H9 (cell line): Measurements from ENCODE around the gene FAXDC2. TPM values are rescaled to one million over a fixed set of nuclear protein-coding genes. Genes with fewer than 3 reads are reported as not detected.

Source experiments
- DNase-seq: peaks from one replicate; pipeline ENCODE4 v3.0.0-alpha.2; 2017
- H2AFZ ChIP-seq: one replicate; pipeline ENCODE4 v1.6.1; 2013; ENCODE audit warnings: mild to moderate bottlenecking, low read length, control low read depth, moderate library complexity
- H2AK5ac ChIP-seq: 2 replicates; pipeline ENCODE4 v1.6.1; 2013; ENCODE audit warnings: low read length, control low read depth, mixed read lengths; ENCODE audit not compliant: insufficient read length
- H2BK120ac ChIP-seq: one replicate; pipeline ENCODE4 v1.6.1; 2013; ENCODE audit warnings: low read depth, mild to moderate bottlenecking, low read length, control low read depth, inconsistent platforms; ENCODE audit not compliant: poor library complexity, severe bottlenecking
- H2BK12ac ChIP-seq: 2 replicates; pipeline ENCODE4 v1.6.1; 2013; ENCODE audit warnings: low read length, control low read depth, mixed read lengths, low read depth; ENCODE audit not compliant: insufficient read length
- H2BK15ac ChIP-seq: 2 replicates; pipeline ENCODE4 v1.6.1; 2013; ENCODE audit warnings: low read depth, low read length, control low read depth
- H2BK20ac ChIP-seq: one replicate; pipeline ENCODE4 v1.6.1; 2013; ENCODE audit warnings: low read depth, mild to moderate bottlenecking, low read length, control low read depth, inconsistent platforms; ENCODE audit not compliant: poor library complexity, severe bottlenecking
- H2BK5ac ChIP-seq: 2 replicates; pipeline ENCODE4 v1.6.1; 2013; ENCODE audit warnings: low read length, control low read depth, mixed read lengths; ENCODE audit not compliant: insufficient read length
- H3K14ac ChIP-seq: 2 replicates; pipeline ENCODE4 v1.6.1; 2013; ENCODE audit warnings: low read length, control low read depth; ENCODE audit not compliant: insufficient read depth
- H3K18ac ChIP-seq: 2 replicates; pipeline ENCODE4 v1.6.1; 2013; ENCODE audit warnings: low read depth, mild to moderate bottlenecking, mixed read lengths, low read length, control low read depth; ENCODE audit not compliant: insufficient read length
- H3K23ac ChIP-seq: 2 replicates; pipeline ENCODE4 v1.6.1; 2013; ENCODE audit warnings: low read length, control low read depth, mixed read lengths, low read depth; ENCODE audit not compliant: insufficient read length
- H3K23me2 ChIP-seq: 2 replicates; pipeline ENCODE4 v1.6.1; 2013; ENCODE audit warnings: low read depth, mild to moderate bottlenecking, mixed read lengths, low read length, control low read depth; ENCODE audit not compliant: insufficient read length, poor library complexity, severe bottlenecking
- H3K27ac ChIP-seq: 2 replicates; pipeline ENCODE4 v1.5.1; 2013; ENCODE audit warnings: low read length, control low read depth, mixed read lengths, low read depth; ENCODE audit not compliant: insufficient read length
- H3K27me3 ChIP-seq: 2 replicates; pipeline ENCODE4 v1.6.1; 2013; ENCODE audit warnings: low read length, control low read depth, inconsistent platforms; ENCODE audit not compliant: insufficient read depth
- H3K4ac ChIP-seq: 2 replicates; pipeline ENCODE4 v1.6.1; 2013; ENCODE audit warnings: low read depth, mild to moderate bottlenecking, control low read depth, inconsistent platforms, low read length, moderate library complexity
- H3K4me1 ChIP-seq: 2 replicates; pipeline ENCODE4 v1.6.1; 2013; ENCODE audit warnings: low read length, control low read depth, inconsistent platforms; ENCODE audit not compliant: insufficient read depth
- H3K4me2 ChIP-seq: 2 replicates; pipeline ENCODE4 v1.6.1; 2013; ENCODE audit warnings: low read length, control low read depth, mixed read lengths; ENCODE audit not compliant: insufficient read length, insufficient read depth
- H3K56ac ChIP-seq: 2 replicates; pipeline ENCODE4 v1.6.1; 2013; ENCODE audit warnings: low read depth, mild to moderate bottlenecking, mixed read lengths, low read length, control low read depth; ENCODE audit not compliant: insufficient read length
- H3K79me1 ChIP-seq: 2 replicates; pipeline ENCODE4 v1.6.1; 2013; ENCODE audit warnings: low read depth, mild to moderate bottlenecking, moderate library complexity, low read length, control low read depth, inconsistent platforms; ENCODE audit not compliant: insufficient read depth, poor library complexity, severe bottlenecking
- H3K79me2 ChIP-seq: 2 replicates; pipeline ENCODE4 v1.6.1; 2013; ENCODE audit warnings: low read length, control low read depth, inconsistent platforms; ENCODE audit not compliant: insufficient read depth
- H3K9ac ChIP-seq: 2 replicates; pipeline ENCODE4 v1.6.1; 2013; ENCODE audit warnings: low read length, control low read depth, mixed read lengths; ENCODE audit not compliant: insufficient read length; ENCODE audit errors: extremely low read depth
- H3K9me3 ChIP-seq: one replicate; pipeline ENCODE4 v1.6.1; 2013; ENCODE audit warnings: low read depth, low read length, inconsistent platforms; ENCODE audit not compliant: control insufficient read depth
- H3T11ph ChIP-seq: one replicate; pipeline ENCODE4 v1.6.1; 2013; ENCODE audit warnings: mild to moderate bottlenecking, low read length, control low read depth, inconsistent platforms
- H4K20me1 ChIP-seq: one replicate; pipeline ENCODE4 v1.6.1; 2013; ENCODE audit not compliant: control insufficient read depth, insufficient read length, insufficient read depth
- H4K5ac ChIP-seq: 2 replicates; pipeline ENCODE4 v1.6.1; 2013; ENCODE audit warnings: low read depth, mild to moderate bottlenecking, mixed read lengths, low read length, control low read depth; ENCODE audit not compliant: insufficient read length
- H4K8ac ChIP-seq: replicated peaks from 2 replicates; pipeline ENCODE4 v1.6.1; 2013; ENCODE audit warnings: low read length, control low read depth, mixed read lengths, low read depth; ENCODE audit not compliant: insufficient read length
- H4K91ac ChIP-seq: 2 replicates; pipeline ENCODE4 v1.6.1; 2013; ENCODE audit warnings: low read depth, mild to moderate bottlenecking, moderate library complexity, mixed read lengths, low read length, control low read depth; ENCODE audit not compliant: insufficient read length
- H3K27ac Mint-ChIP-seq, 3 experiments: 2 replicates in 2 of 3; 3 replicates in 1 of 3; pipeline ENCODE4 v1.8.0; 2020 to 2021; ENCODE audit warnings: mixed read lengths in 3 of 3, mild to moderate bottlenecking in 1 of 3, moderate library complexity in 1 of 3
- H3K27me3 Mint-ChIP-seq: 2 replicates; pipeline ENCODE4 v1.8.0; 2021; ENCODE audit warnings: low read depth, mild to moderate bottlenecking, moderate library complexity, mixed read lengths
- H3K36me3 Mint-ChIP-seq, 3 experiments: 2 replicates in 2 of 3; 3 replicates in 1 of 3; pipeline ENCODE4 v1.8.0; 2020 to 2021; ENCODE audit warnings: low read depth in 3 of 3, mixed read lengths in 3 of 3; ENCODE audit not compliant: insufficient read depth in 1 of 3
- H3K4me1 Mint-ChIP-seq, 2 experiments: 2 replicates each; pipeline ENCODE4 v1.8.0; 2020; ENCODE audit warnings: mixed read lengths in 2 of 2
- H3K4me3 Mint-ChIP-seq, 2 experiments: 2 replicates in 1 of 2; 3 replicates in 1 of 2; pipeline ENCODE4 v1.8.0; 2020 to 2021; ENCODE audit warnings: mild to moderate bottlenecking in 2 of 2, mixed read lengths in 2 of 2, moderate library complexity in 1 of 2
- H3K9me3 Mint-ChIP-seq, 2 experiments: 2 replicates in 1 of 2; 3 replicates in 1 of 2; pipeline ENCODE4 v1.8.0; 2020; ENCODE audit warnings: mild to moderate bottlenecking in 2 of 2, mixed read lengths in 2 of 2, moderate library complexity in 1 of 2
- CTCF ChIP-seq: fragments of 200-600 bp; sonication (generic); conservative IDR thresholded peaks from 3 replicates; pipeline ENCODE4 v1.8.0; 2021; ENCODE audit warnings: antibody characterized with exemption, mild to moderate bottlenecking
- WGBS: extraction: QIAGEN DNeasy Blood & Tissue Kit; methylation state at CpG from one replicate; pipeline ENCODE4 v1.1.7; 2013; ENCODE audit warnings: missing lambda C conversion rate, low lambda C conversion rate, mixed read lengths; ENCODE audit not compliant: insufficient read length; ENCODE audit errors: extremely low coverage; 5-methylcytosine and 5-hydroxymethylcytosine counted together
- total RNA-seq: library from RNA; stranded (reverse); gene quantifications from 2 replicates; pipeline ENCODE4 v1.2.1, GENCODE V29; 2021

FAXDC2 gene
- total RNA-seq, 1 experiment from 2014 or later = 3.0 TPM

- no peak overlapping the region for H3K4ac ChIP-seq
- no peak for TF ChIP-seq CTCF
- no peak overlapping the region for H3K9ac ChIP-seq
- no peaks in the 10 kb centered on the region for H3K9me3 ChIP-seq
- H2BK12ac ChIP-seq = no peak overlapping the region
- Mint-ChIP-seq H3K4me1 (peaks cover 5% of the 10 kb centered on the region in 2 experiments), H3K4me3 (no peak overlapping the region), H3K9me3 (no peaks in the 10 kb centered on the region), H3K27me3 (no peaks in the 10 kb centered on the region; the same call in 1 of the 2 replicates), H3K27ac (no peak overlapping the region), H3K36me3 (peaks cover 28 to 59% (median 58%) of the 10 kb centered on the region in 3 experiments)
- peaks cover 5% of the 10 kb centered on the region for H3K79me1 ChIP-seq
- H3K79me2 ChIP-seq = peaks cover 12% of the 10 kb centered on the region
- H3K23ac ChIP-seq = no peak overlapping the region
- H4K8ac ChIP-seq = no peak overlapping the region
- no peak overlapping the region for H2BK5ac ChIP-seq
- no peak for DNase-seq
- no peak overlapping the region for H4K5ac ChIP-seq
- H3K23me2 ChIP-seq = no peaks in the 10 kb centered on the region
- no peak overlapping the region for H3K14ac ChIP-seq
- H2BK15ac ChIP-seq = no peak overlapping the region
- H3T11ph ChIP-seq = no peak overlapping the region
- no peaks in the 10 kb centered on the region for H4K20me1 ChIP-seq
- no peak overlapping the region for H3K18ac ChIP-seq
- H3K4me1 ChIP-seq = no peaks in the 10 kb centered on the region
- no peak overlapping the region for H3K4me2 ChIP-seq
- no peak overlapping the region for H2AFZ ChIP-seq
- H2AK5ac ChIP-seq = no peak overlapping the region
- H2BK120ac ChIP-seq = no peak overlapping the region
- H3K27me3 ChIP-seq = no peaks in the 10 kb centered on the region
- no peak overlapping the region for H3K56ac ChIP-seq
- H4K91ac ChIP-seq = no peak overlapping the region
- no peak overlapping the region for H2BK20ac ChIP-seq
- no CpG with 5 or more reads among the region's 5 CpGs for WGBS
- no peak overlapping the region for H3K27ac ChIP-seq
Measured at GRCh38 chr5:154865466-154866184, 15.2 kb upstream of the FAXDC2 start.
